KMS-11 (cell line): ENCODE measurements around the gene PHTF1.

Experiments
- H2AFZ ChIP-seq: fragments of 200-600 bp; sonication (generic); 2 replicates; pipeline ENCODE4 v1.6.1; 2016; ENCODE audit warnings: antibody characterized with exemption, mixed run types, low read depth
- H3K27ac ChIP-seq: fragments of 200-600 bp; sonication (generic); 2 replicates; pipeline ENCODE4 v1.6.1; 2016; ENCODE audit warnings: mild to moderate bottlenecking, mixed run types
- H3K27me3 ChIP-seq: fragments of 200-600 bp; sonication (generic); 2 replicates; pipeline ENCODE4 v1.6.1; 2017; ENCODE audit warnings: mild to moderate bottlenecking, low read depth, mixed run types, moderate library complexity; ENCODE audit not compliant: insufficient read depth
- H3K36me3 ChIP-seq: fragments of 200-600 bp; sonication (generic); 2 replicates; pipeline ENCODE4 v1.6.1; 2017; ENCODE audit warnings: mild to moderate bottlenecking, mixed run types; ENCODE audit not compliant: insufficient read depth
- H3K4me1 ChIP-seq: fragments of 200-600 bp; sonication (generic); 2 replicates; pipeline ENCODE4 v1.6.1; 2016; ENCODE audit warnings: mild to moderate bottlenecking, low read depth, mixed run types; ENCODE audit not compliant: poor library complexity, severe bottlenecking
- H3K4me2 ChIP-seq: fragments of 200-600 bp; sonication (generic); 2 replicates; pipeline ENCODE4 v1.7.0; 2016; ENCODE audit warnings: mild to moderate bottlenecking, mixed run types
- H3K4me3 ChIP-seq: fragments of 200-600 bp; sonication (generic); IDR thresholded peaks from 2 replicates; pipeline ENCODE4 v1.6.1; 2017; ENCODE audit warnings: low read depth, low read length, mixed read lengths; ENCODE audit not compliant: insufficient read depth
- H3K79me2 ChIP-seq: fragments of 200-600 bp; sonication (generic); 2 replicates; pipeline ENCODE4 v1.6.1; 2016; ENCODE audit warnings: low read depth, mixed run types; ENCODE audit not compliant: insufficient read depth
- H3K9ac ChIP-seq: fragments of 200-600 bp; sonication (generic); 2 replicates; pipeline ENCODE4 v1.6.1; 2016; ENCODE audit warnings: mild to moderate bottlenecking, mixed run types
- H4K20me1 ChIP-seq: fragments of 200-600 bp; sonication (generic); 2 replicates; pipeline ENCODE4 v1.6.1; 2016; ENCODE audit warnings: mild to moderate bottlenecking, mixed run types; ENCODE audit not compliant: insufficient read depth
- CTCF ChIP-seq: fragments of 200-600 bp; sonication (generic); conservative IDR thresholded peaks from 2 replicates; pipeline ENCODE4 v1.6.1; 2017; ENCODE audit warnings: low read depth, mild to moderate bottlenecking, antibody characterized with exemption, low read length, moderate library complexity, mixed read lengths

PHTF1 gene

GRCh38 chr1:113787663-113788062 is 28.4 kb upstream of the PHTF1 start:
- peaks cover 53% of the 10 kb centered on the region for H3K4me1 ChIP-seq
- H3K79me2 ChIP-seq, result no peaks in the 10 kb centered on the region; the same call in 1 of the 2 replicates
- no peak overlapping the region for H3K27ac ChIP-seq
- H2AFZ ChIP-seq, result no peak overlapping the region
- no peak for TF ChIP-seq CTCF
- no peak overlapping the region for H3K9ac ChIP-seq
- no peaks in the 10 kb centered on the region for H3K27me3 ChIP-seq
- H3K4me3 ChIP-seq, result no peak overlapping the region
- H4K20me1 ChIP-seq, result no peaks in the 10 kb centered on the region
- H3K36me3 ChIP-seq, result no peaks in the 10 kb centered on the region
- H3K4me2 ChIP-seq, result no peak overlapping the region

GRCh38 chr1:113786069-113786468 is 26.8 kb upstream of the PHTF1 start:
- no peak for TF ChIP-seq CTCF
- no peak overlapping the region for H3K4me3 ChIP-seq
- no peak overlapping the region for H3K27ac ChIP-seq
- H3K4me1 ChIP-seq, result peaks cover 69% of the 10 kb centered on the region
- H3K9ac ChIP-seq, result no peak overlapping the region
- no peaks in the 10 kb centered on the region for H3K36me3 ChIP-seq
- no peaks in the 10 kb centered on the region; the same call in 1 of the 2 replicates for H3K79me2 ChIP-seq
- 0 out of 2 replicates have a peak, but pooled peaks cover 3% of the 10 kb centered on the region for H4K20me1 ChIP-seq
- no peak overlapping the region for H2AFZ ChIP-seq
- peak overlapping the region; percentile 29 for H3K4me2 ChIP-seq
- no peaks in the 10 kb centered on the region for H3K27me3 ChIP-seq

- H3K79me2 ChIP-seq, result no peaks in the 10 kb centered on the region; the same call in 1 of the 2 replicates
- H3K4me1 ChIP-seq, result peaks cover 87% of the 10 kb centered on the region
Observed at GRCh38 chr1:113784104-113784779, 25.0 kb upstream of the PHTF1 start.

More at GRCh38 chr1:113784104-113784779, 25.0 kb upstream of the PHTF1 start:
- Histone ChIP-seq H3K4me3 (no peak overlapping the region), H4K20me1 (0 out of 2 replicates have a peak, but pooled peaks cover 5% of the 10 kb centered on the region), H2AFZ (no peak overlapping the region), H3K9ac (no peak overlapping the region), H3K36me3 (no peaks in the 10 kb centered on the region), H3K27ac (peak overlapping the region; percentile 37; the same call in 1 of the 2 replicates), H3K27me3 (no peaks in the 10 kb centered on the region), H3K4me2 (peak overlapping the region; percentile 36)
- no peak for TF ChIP-seq CTCF
